ENCODE measurements around the gene CHAC2. TPM values are rescaled to one million over a fixed set of nuclear protein-coding genes. Genes with fewer than 3 reads are reported as not detected.
"Not testable (repeated sequence)": the region's sequence is repeated elsewhere in the genome, so short reads cannot be mapped to it uniquely, and the experiment has no call there.

The CHAC2 gene
- total and polyA plus RNA-seq, 2 donors (not counting 1 experiment from before 2014, with no cell fraction given): 1.7 to 3.3 TPM

GRCh38 chr2:53821810-53822209, 54.2 kb downstream of the CHAC2 start:
- Histone ChIP-seq H3K9me3 (ENCODE audit: control insufficient read depth, insufficient read depth, low read depth, low read length) (no peaks in the 10 kb centered on the region), H3K79me2 (ENCODE audit: control insufficient read depth, insufficient read depth, low read length) (no peaks in the 10 kb centered on the region), H4K20me1 (ENCODE audit: control insufficient read depth, extremely low read depth, insufficient read depth, low read length) (no peaks in the 10 kb centered on the region), H3K9ac (ENCODE audit: insufficient read depth, low read length) (no peak overlapping the region), H2AFZ (ENCODE audit: low read length) (no peak overlapping the region), H3K36me3 (ENCODE audit: control insufficient read depth, insufficient read depth, low read length) (peaks cover 3% of the 10 kb centered on the region), H3K27ac (ENCODE audit: insufficient read depth, low read length) (no peak overlapping the region), H3K4me1 (ENCODE audit: control insufficient read depth, extremely low read depth, insufficient read depth, low read length) (no peaks in the 10 kb centered on the region), H3K27me3 (ENCODE audit: control insufficient read depth, insufficient read depth, low read length) (no peaks in the 10 kb centered on the region), H3K4me3 (replicated peaks in 1 of 4; ENCODE audit: control extremely low read depth in 1 of 4, insufficient read depth in 1 of 4, low read depth in 3 of 4, low read length in 4 of 4) (no peak overlapping the region), H3K4me2 (ENCODE audit: extremely low read depth, insufficient read depth, low read length) (no peak overlapping the region)
- no peak for TF ChIP-seq EZH2 (IDR thresholded peaks at IDR 0.05; ENCODE audit: low read length, missing control alignments)
- TF ChIP-seq, protein P1, sequence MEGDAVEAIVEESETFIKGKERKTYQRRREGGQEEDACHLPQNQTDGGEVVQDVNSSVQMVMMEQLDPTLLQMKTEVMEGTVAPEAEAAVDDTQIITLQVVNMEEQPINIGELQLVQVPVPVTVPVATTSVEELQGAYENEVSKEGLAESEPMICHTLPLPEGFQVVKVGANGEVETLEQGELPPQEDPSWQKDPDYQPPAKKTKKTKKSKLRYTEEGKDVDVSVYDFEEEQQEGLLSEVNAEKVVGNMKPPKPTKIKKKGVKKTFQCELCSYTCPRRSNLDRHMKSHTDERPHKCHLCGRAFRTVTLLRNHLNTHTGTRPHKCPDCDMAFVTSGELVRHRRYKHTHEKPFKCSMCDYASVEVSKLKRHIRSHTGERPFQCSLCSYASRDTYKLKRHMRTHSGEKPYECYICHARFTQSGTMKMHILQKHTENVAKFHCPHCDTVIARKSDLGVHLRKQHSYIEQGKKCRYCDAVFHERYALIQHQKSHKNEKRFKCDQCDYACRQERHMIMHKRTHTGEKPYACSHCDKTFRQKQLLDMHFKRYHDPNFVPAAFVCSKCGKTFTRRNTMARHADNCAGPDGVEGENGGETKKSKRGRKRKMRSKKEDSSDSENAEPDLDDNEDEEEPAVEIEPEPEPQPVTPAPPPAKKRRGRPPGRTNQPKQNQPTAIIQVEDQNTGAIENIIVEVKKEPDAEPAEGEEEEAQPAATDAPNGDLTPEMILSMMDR (conservative IDR thresholded peaks at IDR 0.05 in 1 of 2, IDR thresholded peaks at IDR 0.05 in 1 of 2; ENCODE audit: low read depth in 1 of 2, low read length in 2 of 2): no peak
- DNase-seq (ENCODE audit: low read depth in 2 of 2): no peak

DNA sequence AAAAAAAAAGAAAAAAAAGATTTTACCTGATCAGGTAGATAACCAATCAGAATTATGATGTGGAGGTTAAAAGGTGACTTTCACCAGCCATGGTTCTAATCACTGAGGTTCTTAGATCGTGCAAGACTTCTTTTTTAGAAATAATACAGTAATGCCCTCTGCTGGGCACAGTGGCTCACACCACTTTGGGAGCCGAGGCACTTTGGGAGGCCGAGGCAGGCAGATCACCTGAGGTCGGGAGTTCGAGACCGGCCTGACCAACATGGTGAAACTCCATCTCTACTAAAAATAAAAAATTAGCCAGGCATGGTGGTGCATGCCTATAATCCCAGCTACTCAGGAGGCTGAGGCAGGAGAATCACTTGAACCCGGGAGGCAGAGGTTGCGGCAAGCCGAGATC, 56.0 kb downstream of the CHAC2 start:
- H4K20me1 ChIP-seq (ENCODE audit: control insufficient read depth, extremely low read depth, insufficient read depth, low read length); H3K4me1 ChIP-seq (ENCODE audit: control insufficient read depth, extremely low read depth, insufficient read depth, low read length); H3K4me3 ChIP-seq (replicated peaks in 1 of 4; ENCODE audit: control extremely low read depth in 1 of 4, insufficient read depth in 1 of 4, low read depth in 3 of 4, low read length in 4 of 4); H3K36me3 ChIP-seq (ENCODE audit: control insufficient read depth, insufficient read depth, low read length); H3K9me3 ChIP-seq (ENCODE audit: control insufficient read depth, insufficient read depth, low read depth, low read length); H3K79me2 ChIP-seq (ENCODE audit: control insufficient read depth, insufficient read depth, low read length); H3K4me2 ChIP-seq (ENCODE audit: extremely low read depth, insufficient read depth, low read length); H3K27me3 ChIP-seq (ENCODE audit: control insufficient read depth, insufficient read depth, low read length); DNase-seq (ENCODE audit: low read depth in 2 of 2); H2AFZ ChIP-seq (ENCODE audit: low read length); H3K27ac ChIP-seq (ENCODE audit: insufficient read depth, low read length); H3K9ac ChIP-seq (ENCODE audit: insufficient read depth, low read length): not testable (repeated sequence)

Other genes with a start within 250 kb of the CHAC2 start
- 31.9 and 32.6 TPM in 2 replicates for gene ASB3, start 19.1 kb downstream of the CHAC2 start, total RNA-seq
- gene ASB3, start 19.1 kb downstream of the CHAC2 start, polyA plus RNA-seq: 19.0 and 21.1 TPM in 2 replicates
- 87.7 and 89.4 TPM in 2 replicates for gene ERLEC1, start 19.2 kb downstream of the CHAC2 start, total RNA-seq
- 67.7 and 103 TPM in 2 replicates for gene ERLEC1, start 19.2 kb downstream of the CHAC2 start, polyA plus RNA-seq
- 0.77 and 1.8 TPM in 2 replicates for gene GPR75, start 92.2 kb downstream of the CHAC2 start, total RNA-seq
- 1.4 and 2.1 TPM in 2 replicates for gene GPR75, start 92.2 kb downstream of the CHAC2 start, polyA plus RNA-seq
- gene PSME4, start 203.2 kb downstream of the CHAC2 start, total RNA-seq: 18.7 and 26.8 TPM in 2 replicates
- 34.6 and 43.2 TPM in 2 replicates for gene PSME4, start 203.2 kb downstream of the CHAC2 start, polyA plus RNA-seq

All from fibroblast of lung (primary cell).